GM18867 (cell line): ENCODE results near the gene TUNAR.
"Not testable (repeated sequence)": the region's sequence is repeated elsewhere in the genome, so short reads cannot be mapped to it uniquely, and the experiment has no call there.

Experiments used
- ATAC-seq: cut with Tn5 transposase; IDR thresholded peaks from one replicate; pipeline ENCODE4 v1.9.1; 2021; ENCODE audit warnings: mild to moderate bottlenecking, moderate library complexity; ENCODE audit not compliant: unreplicated experiment

The TUNAR gene

GRCh38 chr14:95968048-95968447 lies 91.4 kb downstream of the TUNAR start:
- not testable (repeated sequence) for ATAC-seq
